ENCODE results near the gene FRMD8.
"Not testable (repeated sequence)": the region's sequence is repeated elsewhere in the genome, so short reads cannot be mapped to it uniquely, and the experiment has no call there.

Gene FRMD8

DNA sequence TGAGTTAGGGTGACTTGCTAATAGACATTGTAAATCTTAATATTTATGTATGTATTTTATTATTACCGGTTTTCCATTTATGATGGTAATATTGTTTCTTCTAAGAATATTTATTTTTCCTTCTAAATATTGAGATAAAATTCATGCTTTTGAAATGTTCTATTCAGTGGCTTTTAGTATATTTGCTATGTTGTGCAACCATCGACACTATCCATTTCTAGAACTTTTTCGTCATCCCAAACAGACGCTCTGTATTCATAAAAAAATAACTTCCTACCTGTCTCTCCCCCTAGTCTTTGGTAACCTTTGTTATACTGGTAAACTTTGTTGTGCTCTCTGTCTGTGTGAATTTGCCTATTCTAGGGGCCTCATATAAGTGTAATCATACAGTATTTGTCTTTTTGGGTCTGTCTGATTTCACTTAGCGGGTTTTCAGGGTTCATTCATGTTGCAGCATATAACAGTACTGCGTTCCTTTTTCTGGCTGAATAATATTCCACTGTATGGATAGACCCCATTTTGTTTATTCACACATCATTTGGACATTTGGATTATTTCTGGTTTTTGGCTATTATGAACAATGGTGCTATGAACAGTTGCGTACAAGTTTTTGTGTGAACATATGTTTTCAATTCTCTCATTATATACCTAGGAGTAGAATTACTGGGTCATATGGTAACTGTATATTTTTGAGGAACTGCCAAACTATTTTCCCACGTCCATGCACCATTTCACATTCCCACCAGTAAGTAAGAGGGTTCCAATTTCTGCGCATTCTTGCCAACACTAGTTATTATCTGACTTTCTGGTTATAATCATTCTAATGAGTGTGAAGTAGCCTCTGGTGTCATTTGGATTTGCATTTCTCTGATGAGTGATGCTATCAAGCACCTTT, 52.1 kb downstream of the FRMD8 start:
- no peak for DNase-seq

GRCh38 chr11:65439331-65440181, 53.1 kb downstream of the FRMD8 start:
- DNase-seq: no peak

GRCh38 chr11:65440831-65441499, 54.5 kb downstream of the FRMD8 start:
- no peak for DNase-seq

- no peak for DNase-seq
These were observed 56.5 kb downstream of the FRMD8 start for GRCh38 chr11:65442842-65443331.

GRCh38 chr11:65444314-65445051, 58.0 kb downstream of the FRMD8 start:
- DNase-seq: no peak

- no peak for DNase-seq
These were observed 58.7 kb downstream of the FRMD8 start for GRCh38 chr11:65445101-65445603.

DNA sequence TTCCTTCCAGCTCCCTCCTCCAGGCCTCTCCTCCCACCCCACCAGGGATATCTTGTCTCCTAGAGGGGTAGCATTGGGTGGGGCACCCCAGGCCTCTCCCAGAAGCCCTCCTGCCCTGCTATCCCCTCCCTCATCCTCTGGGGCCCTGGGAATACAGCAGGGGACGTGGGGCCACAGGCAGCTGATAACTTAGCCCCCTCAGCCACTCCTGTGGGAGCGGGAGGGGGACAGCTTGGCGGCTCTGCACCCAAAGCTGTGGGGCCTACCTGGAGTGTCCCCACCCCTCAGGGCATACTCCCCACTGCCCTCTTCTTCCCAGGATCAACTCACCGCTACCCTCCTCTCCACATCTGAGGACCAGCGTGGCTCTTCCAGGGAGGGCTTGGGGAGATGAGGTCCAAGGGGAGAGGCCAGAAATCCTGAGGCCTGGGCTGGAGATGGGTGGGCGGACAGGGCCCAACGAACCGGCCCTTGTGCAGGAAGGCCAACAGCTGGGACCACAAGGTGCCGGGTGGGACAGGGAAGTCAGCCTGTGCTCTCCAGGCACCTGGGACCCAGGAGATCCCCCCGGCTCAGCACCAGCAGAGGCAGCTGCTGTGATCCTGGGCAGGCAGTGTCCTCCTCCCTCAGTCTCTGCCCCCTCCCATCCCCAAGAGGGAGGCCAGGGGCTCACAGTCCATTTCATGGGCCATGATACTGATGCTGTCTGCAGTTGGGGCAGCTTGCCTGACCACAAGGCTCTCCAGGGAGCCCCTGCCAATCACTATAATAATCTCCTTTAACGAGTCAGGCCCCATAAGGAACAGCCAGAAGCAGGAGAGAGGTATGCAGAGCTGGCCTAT, 59.4 kb downstream of the FRMD8 start:
- no peak for DNase-seq

- no peak for DNase-seq
These were observed 60.2 kb downstream of the FRMD8 start for GRCh38 chr11:65446446-65447277.

GRCh38 chr11:65448074-65448417, 61.6 kb downstream of the FRMD8 start:
- no peak for DNase-seq

GRCh38 chr11:65448418-65449105, 62.1 kb downstream of the FRMD8 start:
- DNase-seq: no peak

GRCh38 chr11:65451301-65451700, 64.9 kb downstream of the FRMD8 start:
- DNase-seq: not testable (repeated sequence)

DNA sequence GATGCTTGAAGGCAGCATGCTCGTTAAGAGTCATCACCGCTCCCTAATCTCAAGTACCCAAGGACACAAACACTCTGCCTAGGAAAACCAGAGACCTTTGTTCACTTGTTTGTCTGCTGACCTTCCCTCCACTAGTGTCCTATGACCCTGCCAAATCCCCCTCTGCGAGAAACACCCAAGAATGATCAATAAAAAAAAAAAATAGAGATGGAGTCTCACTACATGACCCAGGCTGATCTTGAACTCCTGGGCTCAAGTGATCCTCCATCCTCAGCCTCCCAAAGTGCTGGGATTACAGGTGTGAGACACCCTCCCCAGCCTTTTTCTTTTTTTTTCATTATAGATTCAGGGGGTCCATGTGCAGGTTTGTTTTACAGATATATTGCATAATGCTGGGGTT, 65.8 kb downstream of the FRMD8 start:
- DNase-seq: not testable (repeated sequence)

DNA sequence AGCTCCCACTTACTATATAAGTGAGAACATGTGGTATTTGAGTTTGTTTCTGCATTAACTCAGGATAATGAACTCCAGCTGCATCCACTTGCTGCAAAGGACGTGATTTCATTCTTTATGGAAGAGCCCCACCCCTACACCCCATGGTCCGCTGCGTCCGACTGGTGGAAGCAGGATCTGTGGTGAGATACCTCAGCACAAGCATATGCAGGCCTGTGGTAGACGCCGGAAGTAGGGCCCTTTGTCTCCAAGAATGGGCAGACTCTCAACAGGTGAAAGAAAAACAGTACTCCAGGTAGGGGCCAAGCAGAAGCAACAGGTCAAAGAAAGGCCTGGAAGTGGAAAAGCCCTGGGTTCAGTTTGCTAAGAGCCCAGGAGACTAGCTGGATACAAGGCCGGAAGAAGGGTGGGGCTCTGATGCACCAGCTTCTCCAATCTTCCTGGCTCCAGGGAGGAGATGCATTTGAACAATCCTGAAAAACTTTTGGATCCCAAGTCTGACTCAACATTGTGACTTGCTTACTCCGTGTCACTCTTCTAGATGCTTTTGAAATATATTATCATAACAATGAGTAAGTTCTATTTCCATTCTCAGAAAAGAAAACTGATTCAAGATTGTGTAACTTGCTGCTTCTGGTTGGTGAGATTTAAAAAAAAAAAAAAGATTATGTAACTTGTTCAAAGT, 66.5 kb downstream of the FRMD8 start:
- DNase-seq: peak; percentile 82

DNA sequence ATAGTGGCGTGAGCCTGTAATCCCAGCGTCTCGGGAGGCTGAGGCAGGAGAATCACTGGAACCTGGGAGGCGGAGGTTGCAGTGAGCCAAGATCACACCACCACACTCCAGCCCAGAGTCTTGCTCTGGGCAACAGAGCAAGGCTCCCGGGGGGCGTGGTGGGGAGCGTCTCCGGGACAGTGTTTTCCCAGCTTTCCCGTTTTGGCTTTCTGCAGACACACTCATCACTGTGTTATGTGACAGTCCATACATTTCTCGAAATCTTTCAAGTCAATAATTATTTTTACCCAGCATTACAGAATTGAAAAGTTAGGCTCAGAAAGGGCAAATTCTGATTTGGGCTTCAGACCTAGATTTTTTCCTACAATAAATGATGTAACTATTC, 67.9 kb downstream of the FRMD8 start:
- DNase-seq: no peak

- DNase-seq: peak; percentile 95
These were observed 68.4 kb downstream of the FRMD8 start for GRCh38 chr11:65454696-65455456.

GRCh38 chr11:65456418-65456817, 70.0 kb downstream of the FRMD8 start:
- DNase-seq: no peak

- DNase-seq: no peak
These were observed 73.1 kb downstream of the FRMD8 start for GRCh38 chr11:65459552-65459951.

All from right hindlimb (tissue), 1 donor.